ENCODE measurements around the gene LRRC18.

The LRRC18 gene

GRCh38 chr10:48945441-48946130 lies 5.9 kb upstream of the LRRC18 start:
- no peak for DNase-seq

GRCh38 chr10:48944171-48944570 lies 4.5 kb upstream of the LRRC18 start:
- no peak for DNase-seq

GRCh38 chr10:48943096-48943495 lies 3.5 kb upstream of the LRRC18 start:
- no peak for DNase-seq

GRCh38 chr10:48941427-48942075 lies 1.9 kb upstream of the LRRC18 start:
- DNase-seq = no peak

GRCh38 chr10:48940958-48941357 lies 1.3 kb upstream of the LRRC18 start:
- no peak for DNase-seq

GRCh38 chr10:48940372-48940771 lies 732 bp upstream of the LRRC18 start:
- no peak for DNase-seq

GRCh38 chr10:48938990-48939536 lies 577 bp downstream of the LRRC18 start:
- DNase-seq = no peak

- no peak for DNase-seq
Observed at GRCh38 chr10:48938281-48938680, 1.4 kb downstream of the LRRC18 start.

- DNase-seq = no peak
Observed at GRCh38 chr10:48937796-48938195, 1.8 kb downstream of the LRRC18 start.

GRCh38 chr10:48935577-48935976 lies 4.1 kb downstream of the LRRC18 start:
- no peak for DNase-seq

- DNase-seq = no peak
Observed at GRCh38 chr10:48934672-48935501, 4.8 kb downstream of the LRRC18 start.

- DNase-seq = no peak
Observed at GRCh38 chr10:48932831-48933664, 6.6 kb downstream of the LRRC18 start.

GRCh38 chr10:48931188-48931587 lies 8.5 kb downstream of the LRRC18 start:
- no peak for DNase-seq

- no peak for DNase-seq
Observed at GRCh38 chr10:48929413-48929990, 10.1 kb downstream of the LRRC18 start.

- DNase-seq = no peak
Observed at GRCh38 chr10:48926764-48927540, 12.7 kb downstream of the LRRC18 start.

GRCh38 chr10:48926255-48926654 lies 13.4 kb downstream of the LRRC18 start:
- DNase-seq = no peak

GRCh38 chr10:48924988-48925387 lies 14.7 kb downstream of the LRRC18 start:
- no peak for DNase-seq

GRCh38 chr10:48923748-48924147 lies 15.9 kb downstream of the LRRC18 start:
- no peak for DNase-seq

GRCh38 chr10:48913674-48914073 lies 26.0 kb downstream of the LRRC18 start:
- no peak for DNase-seq

- DNase-seq = no peak
Observed at GRCh38 chr10:48910548-48910947, 29.1 kb downstream of the LRRC18 start.

- DNase-seq = no peak
Observed at GRCh38 chr10:48907730-48908129, 31.9 kb downstream of the LRRC18 start.

Data from DMS79 (cell line).